ENCODE results near the gene RARA. TPM values are rescaled to one million over a fixed set of nuclear protein-coding genes. Genes with fewer than 3 reads are reported as not detected.
A peak's percentile ranks its signal among the peaks of the same experiment; 100 is the strongest.

The RARA gene
- total RNA-seq, 1 experiment from 2014 or later: 35.1 TPM

GRCh38 chr17:40309949-40310510 is 1.1 kb downstream of the RARA start:
- Histone ChIP-seq H3K9me3 (ENCODE audit: control insufficient read depth in 1 of 2, insufficient read depth in 1 of 2, low read depth in 1 of 2, low read length in 2 of 2) (no peaks in the 10 kb centered on the region), H3K4me1 (ENCODE audit: control insufficient read depth in 1 of 2, insufficient read depth in 2 of 2, low read length in 2 of 2) (peaks cover 68 to 86% of the 10 kb centered on the region in 2 experiments), H3K79me2 (ENCODE audit: insufficient read depth, low read length) (no peaks in the 10 kb centered on the region), H3K4me3 (replicated peaks in 1 of 2; ENCODE audit: low read depth in 1 of 2, low read length in 2 of 2) (no peak overlapping the region), H4K20me1 (ENCODE audit: insufficient read depth) (no peaks in the 10 kb centered on the region), H3K27me3 (ENCODE audit: insufficient read depth, low read length) (no peaks in the 10 kb centered on the region), H3K36me3 (ENCODE audit: control insufficient read depth in 1 of 2, insufficient read depth in 2 of 2, low read length in 2 of 2) (peaks cover 0 to 4% of the 10 kb centered on the region in 2 experiments; a peak in 1 of 4 replicates), H3K9me2 (ENCODE audit: insufficient read depth) (no peaks in the 10 kb centered on the region), H3K4me2 (ENCODE audit: low read length) (peak overlapping the region; percentile 8), H3K27ac (ENCODE audit: low read depth, low read length) (peak overlapping the region; percentile 20; the same call in 1 of the 2 replicates), H2AFZ (ENCODE audit: low read depth, low read length, poor library complexity, severe bottlenecking) (no peak overlapping the region), H3K9ac (ENCODE audit: low read length) (no peak overlapping the region)
- intact Hi-C loops (cut with micrococcal nuclease): no loop called here
- BruUV-seq (replicated peaks): no TSS peak
- ATAC-seq (no peak), DNase-seq (ENCODE audit: low read depth, low spot score) (no peak)
- RAD21 ChIA-PET (ENCODE audit: low non-redundant PET in 1 of 2, low total read pairs in 2 of 2, uncharacterized antibody in 2 of 2, unreplicated experiment in 2 of 2): no interaction called here
- TF ChIP-seq FOSL1 (IDR thresholded peaks at IDR 0.05; ENCODE audit: low read depth): no peak
- no peak for TF ChIP-seq ZBTB33 (IDR thresholded peaks at IDR 0.05; ENCODE audit: extremely low read depth, insufficient replicate concordance, low read length)
- no peak for TF ChIP-seq REST (IDR thresholded peaks at IDR 0.05; ENCODE audit: low read depth)
- no peak for TF ChIP-seq EGR1 (IDR thresholded peaks at IDR 0.05; ENCODE audit: low read depth)
- TF ChIP-seq JUND (IDR thresholded peaks at IDR 0.05): no peak
- TF ChIP-seq EZH2 (IDR thresholded peaks at IDR 0.05): no peak
- no peak for TF ChIP-seq ATF3 (IDR thresholded peaks at IDR 0.05)
- no peak for TF ChIP-seq RAD21 (IDR thresholded peaks at IDR 0.05; ENCODE audit: low read depth)
- TF ChIP-seq CBX3 (IDR thresholded peaks at IDR 0.05; ENCODE audit: low read depth): no peak
- no peak for TF ChIP-seq ZNF274 (IDR thresholded peaks at IDR 0.05; ENCODE audit: low read depth, low read length)
- no peak for TF ChIP-seq SIN3A (IDR thresholded peaks at IDR 0.05; ENCODE audit: low read depth)
- TF ChIP-seq MAX (IDR thresholded peaks at IDR 0.05): no peak
- no peak for TF ChIP-seq EZH2phosphoT487 (IDR thresholded peaks at IDR 0.05; ENCODE audit: borderline replicate concordance)
- no peak for TF ChIP-seq CEBPB (IDR thresholded peaks at IDR 0.05; ENCODE audit: low read depth)
- no peak for TF ChIP-seq YY1 (IDR thresholded peaks at IDR 0.05; ENCODE audit: extremely low read depth, insufficient replicate concordance, low read depth, low read length)
- no peak for TF ChIP-seq CTCF (IDR thresholded peaks at IDR 0.05 in 2 of 3, conservative IDR thresholded peaks at IDR 0.05 in 1 of 3; ENCODE audit: borderline replicate concordance in 1 of 3, insufficient read depth in 1 of 3, low read depth in 2 of 3, low read length in 2 of 3)
- TF ChIP-seq SP1 (IDR thresholded peaks at IDR 0.05; ENCODE audit: low read depth): no peak
- CTCF ChIA-PET: no interaction called here
- POLR2A ChIA-PET: no interaction called here

All from HCT116 (cell line).